GM18519 (cell line): ENCODE data around the gene SLC9B1.
"Not testable (repeated sequence)": the region's sequence is repeated elsewhere in the genome, so short reads cannot be mapped to it uniquely, and the experiment has no call there.

Experiments
- ATAC-seq: cut with Tn5 transposase; IDR thresholded peaks from one replicate; pipeline ENCODE4 v1.9.1; 2021; ENCODE audit warnings: mild to moderate bottlenecking, moderate library complexity; ENCODE audit not compliant: unreplicated experiment, low FRiP score

The SLC9B1 gene

GRCh38 chr4:102878901-102879300 lies 140.6 kb downstream of the SLC9B1 start:
- no peak for ATAC-seq

GRCh38 chr4:102878349-102878748 lies 141.2 kb downstream of the SLC9B1 start:
- ATAC-seq: not testable (repeated sequence)

- not testable (repeated sequence) for ATAC-seq
Observed at GRCh38 chr4:102877477-102878106, 141.9 kb downstream of the SLC9B1 start.

DNA sequence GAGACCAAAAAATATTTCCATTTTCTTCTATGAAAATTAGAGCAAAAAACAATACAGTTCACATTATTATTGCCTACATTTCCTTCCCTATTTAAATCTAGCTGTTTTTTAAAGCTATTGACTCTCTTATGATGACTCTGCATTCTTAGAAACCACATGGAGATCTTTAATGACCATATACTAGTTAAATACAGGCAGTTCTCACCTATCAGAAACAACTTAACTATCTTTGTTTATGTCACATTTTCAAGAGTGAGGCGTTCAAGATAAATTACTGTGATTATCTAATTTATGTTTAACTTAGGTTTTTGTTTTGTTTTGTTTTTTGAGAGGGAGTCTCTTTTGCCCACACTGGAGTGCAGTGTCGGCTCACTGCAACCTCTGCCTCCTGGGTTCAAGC lies 147.7 kb downstream of the SLC9B1 start:
- ATAC-seq: no peak

DNA sequence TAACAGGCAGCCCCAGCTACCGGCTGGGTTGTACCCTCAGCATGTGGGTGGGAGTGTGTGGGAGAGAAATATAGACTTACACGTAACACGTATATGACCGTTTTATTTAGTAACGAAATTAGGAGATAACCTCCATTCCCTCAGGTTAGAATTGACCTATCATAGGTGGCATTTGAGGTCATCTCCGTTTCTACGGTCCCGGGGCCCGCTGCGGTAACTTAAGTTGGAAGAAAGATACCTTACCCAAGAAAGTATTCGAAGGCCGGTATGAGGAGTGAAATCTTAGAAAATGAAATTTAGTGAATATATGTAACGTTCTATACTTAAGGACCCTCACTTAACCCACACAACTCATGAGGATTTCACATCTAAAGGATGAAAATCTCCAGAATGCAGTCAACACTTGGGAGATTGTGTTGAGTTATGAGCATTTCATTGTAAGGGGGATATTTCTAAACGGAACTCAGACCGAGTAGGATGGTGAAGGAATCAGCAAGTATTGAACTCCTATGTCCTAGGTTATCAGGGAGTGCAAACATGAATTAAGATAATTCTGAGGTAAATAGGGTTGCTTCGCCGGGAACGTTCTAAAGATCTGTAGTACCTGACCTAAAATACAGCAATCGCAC lies 149.8 kb downstream of the SLC9B1 start:
- ATAC-seq: peak; percentile 24

GRCh38 chr4:102868781-102869568 lies 150.5 kb downstream of the SLC9B1 start, which contains the start of gene CISD2:
TSS of gene CISD2 (plus strand) at chr4:102868992. CDS start at chr4:102869085, 93 bp downstream.
- ATAC-seq: peak; percentile 73

GRCh38 chr4:102868153-102868780 lies 151.2 kb downstream of the SLC9B1 start:
- ATAC-seq: no peak

DNA sequence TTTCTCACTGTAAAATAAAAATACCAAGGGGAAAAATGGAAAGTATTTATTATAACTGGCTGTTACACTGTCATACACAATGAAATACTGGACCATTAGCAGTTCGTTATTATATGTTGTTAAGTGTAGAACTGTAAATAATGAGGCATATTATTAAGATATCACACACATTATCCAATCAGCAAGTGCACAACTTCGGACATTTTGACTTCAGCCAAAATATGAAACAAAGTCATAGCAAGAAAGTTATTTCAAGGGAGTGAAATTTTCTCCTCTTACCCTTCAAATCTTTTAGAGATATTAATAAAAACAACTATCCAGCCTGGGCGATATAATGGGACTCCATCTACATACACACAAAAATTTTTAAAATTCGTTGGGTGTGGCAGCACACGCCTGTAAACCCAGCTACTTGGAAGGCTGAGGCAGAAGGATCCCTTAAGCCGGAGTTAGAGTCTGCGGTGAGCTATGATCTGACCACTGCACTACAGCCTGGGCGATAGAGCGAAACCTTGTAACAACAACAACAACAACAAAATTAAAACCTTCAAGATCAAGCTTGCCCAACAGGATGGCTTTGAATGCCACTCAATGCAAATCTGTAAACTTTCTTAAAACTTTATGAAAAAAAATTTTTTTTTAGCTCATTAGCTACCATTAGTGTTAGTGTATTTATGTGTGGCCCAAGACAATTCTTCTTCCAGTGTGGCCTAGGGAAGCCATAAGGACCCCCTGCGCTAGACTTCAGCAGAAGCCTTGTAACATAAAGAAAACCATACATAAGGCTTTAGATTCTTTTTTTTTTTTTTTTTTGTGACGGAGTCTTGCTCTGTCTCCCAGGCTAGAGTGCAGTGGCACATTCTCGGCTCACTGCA lies 152.0 kb downstream of the SLC9B1 start:
- ATAC-seq: no peak

DNA sequence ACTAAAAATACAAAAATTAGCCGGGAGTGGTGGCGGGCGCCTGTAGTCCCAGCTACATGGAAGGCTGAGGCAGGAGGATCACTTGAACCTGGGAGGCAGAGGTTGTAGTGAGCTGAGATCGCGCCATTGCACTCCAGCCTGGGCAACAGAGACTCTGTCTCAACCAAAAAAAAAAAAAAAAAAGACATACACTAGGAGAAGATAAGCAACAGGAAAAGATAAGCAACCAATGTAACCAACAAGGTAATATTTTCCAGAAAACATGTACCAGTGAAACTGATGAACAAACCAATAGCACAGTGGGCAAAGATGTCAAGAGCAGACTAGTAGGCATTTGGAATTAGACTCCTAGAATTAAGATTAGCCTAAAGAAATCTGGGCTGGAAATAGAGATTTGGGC lies 154.2 kb downstream of the SLC9B1 start:
- ATAC-seq: not testable (repeated sequence)

DNA sequence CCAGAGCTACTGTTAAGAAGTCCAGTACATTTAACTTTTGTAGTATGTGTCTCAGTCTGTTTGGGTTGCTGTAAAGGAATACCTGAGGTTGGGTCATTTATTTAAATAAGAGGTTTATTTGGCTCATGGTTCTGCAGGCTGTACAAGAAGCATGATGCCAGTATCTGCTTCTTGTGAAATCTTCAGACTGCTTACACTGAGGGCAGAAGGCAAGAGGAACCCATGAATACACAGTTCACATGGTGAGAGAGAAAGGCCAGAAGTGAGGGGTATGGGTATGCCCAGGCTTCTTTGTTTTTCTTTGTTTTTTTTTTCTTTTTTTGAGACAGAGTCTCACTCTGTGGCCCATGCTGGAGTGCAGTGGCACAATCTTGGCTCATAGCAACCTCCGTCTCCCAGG lies 156.8 kb downstream of the SLC9B1 start:
- no peak for ATAC-seq

DNA sequence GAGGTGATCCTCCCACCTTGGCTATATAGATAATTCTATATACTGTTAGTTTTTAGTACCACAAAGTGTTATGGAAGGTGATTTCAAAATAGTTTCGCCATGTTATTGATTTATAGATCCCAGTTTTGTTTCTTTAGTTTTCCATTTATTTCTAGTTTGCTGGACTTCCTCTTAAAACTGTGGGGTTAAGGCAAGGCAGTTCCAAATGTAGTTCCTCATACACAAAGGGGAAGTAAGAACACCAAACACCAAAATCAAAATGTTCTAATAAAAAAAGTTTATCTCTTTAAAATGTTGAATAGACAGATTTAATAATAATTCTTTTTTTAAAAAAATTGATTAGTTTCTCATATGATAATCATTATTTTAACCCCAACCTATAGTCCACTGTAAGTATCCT lies 157.5 kb downstream of the SLC9B1 start:
- no peak for ATAC-seq

DNA sequence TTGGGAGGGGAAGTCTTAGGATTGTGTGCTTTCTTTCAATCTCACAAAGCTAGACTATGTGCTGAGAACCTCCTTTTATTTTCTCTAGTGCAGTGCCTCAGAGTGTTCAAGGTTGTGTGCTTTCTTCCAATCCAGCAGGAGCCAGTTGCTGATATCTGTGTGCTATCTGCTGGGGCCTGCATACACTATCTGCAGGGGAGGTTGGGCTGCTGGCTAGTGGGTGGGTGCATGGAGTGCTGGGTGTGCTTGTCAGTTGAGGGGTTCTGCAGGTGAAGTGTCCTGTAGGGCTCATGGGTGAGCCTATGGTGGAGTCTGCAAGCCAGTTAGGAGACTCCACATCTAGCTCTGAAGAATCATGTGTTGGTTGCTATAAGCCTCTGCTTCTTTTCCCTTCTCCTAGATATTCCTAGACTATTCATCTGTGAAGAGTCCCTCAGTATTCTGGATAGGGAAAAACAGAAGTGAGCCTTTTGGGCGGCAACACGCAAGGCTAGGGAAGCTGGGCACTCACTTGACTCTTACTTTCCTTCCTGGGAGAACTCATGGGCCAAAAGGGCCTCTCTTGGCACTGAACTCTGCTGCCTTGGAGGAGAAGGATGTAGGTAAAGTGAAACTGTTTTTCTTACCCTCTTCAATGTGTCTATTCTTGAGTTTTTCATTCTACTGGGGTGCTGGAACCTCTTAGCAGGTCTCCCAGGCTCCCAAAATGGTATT lies 158.7 kb downstream of the SLC9B1 start:
- ATAC-seq: no peak

- no peak for ATAC-seq
Observed at GRCh38 chr4:102858828-102859464, 160.6 kb downstream of the SLC9B1 start.
